Muscle layer of colon (tissue), 2 donors: ENCODE data around the gene CHST12.

Experiments used
- H3K27ac ChIP-seq: one replicate; pipeline ENCODE4 v1.7.0; 2013; ENCODE audit warnings: low read depth, mild to moderate bottlenecking, low read length, moderate library complexity
- H3K27me3 ChIP-seq, 2 donors: one replicate each; pipeline ENCODE4 v1.7.0; 2013; ENCODE audit warnings: low read length in 2 of 2, mild to moderate bottlenecking in 2 of 2; ENCODE audit not compliant: insufficient read depth in 2 of 2, control insufficient read depth in 1 of 2
- H3K36me3 ChIP-seq: one replicate; pipeline ENCODE4 v1.7.0; 2013; ENCODE audit warnings: mild to moderate bottlenecking, low read length; ENCODE audit not compliant: insufficient read depth
- H3K4me1 ChIP-seq: one replicate; pipeline ENCODE4 v1.7.0; 2013; ENCODE audit warnings: mild to moderate bottlenecking, low read length; ENCODE audit not compliant: insufficient read depth
- H3K4me3 ChIP-seq, 2 donors: one replicate each; pipeline ENCODE4 v1.7.0; 2013; ENCODE audit warnings: low read length in 2 of 2, low read depth in 1 of 2, mild to moderate bottlenecking in 1 of 2, moderate library complexity in 1 of 2
- H3K9ac ChIP-seq: one replicate; pipeline ENCODE4 v1.7.0; 2013; ENCODE audit warnings: low read length
- H3K9me3 ChIP-seq: one replicate; pipeline ENCODE4 v1.7.0; 2013; ENCODE audit warnings: mild to moderate bottlenecking, low read length
- donor health status: abdominal sarcoma.
- donor health status: Adenocarcinoma of cecum.

Gene CHST12

GRCh38 chr7:2441430-2442058 lies 38.1 kb downstream of the CHST12 start:
- H3K9me3 ChIP-seq: no peaks in the 10 kb centered on the region
- H3K4me1 ChIP-seq: peaks cover 5% of the 10 kb centered on the region
- H3K27ac ChIP-seq: no peak overlapping the region
- H3K4me3 ChIP-seq: no peak overlapping the region
- no peaks in the 10 kb centered on the region for H3K27me3 ChIP-seq
- no peak overlapping the region for H3K9ac ChIP-seq
- peaks cover 1% of the 10 kb centered on the region for H3K36me3 ChIP-seq

GRCh38 chr7:2443491-2443890 lies 40.1 kb downstream of the CHST12 start:
- Histone ChIP-seq H3K9ac (no peak overlapping the region), H3K4me1 (peaks cover 2% of the 10 kb centered on the region), H3K9me3 (no peaks in the 10 kb centered on the region), H3K27me3 (no peaks in the 10 kb centered on the region), H3K4me3 (no peak overlapping the region), H3K27ac (no peak overlapping the region), H3K36me3 (no peaks in the 10 kb centered on the region)

- Histone ChIP-seq H3K4me1 (no peaks in the 10 kb centered on the region), H3K36me3 (no peaks in the 10 kb centered on the region), H3K4me3 (no peak overlapping the region), H3K27ac (no peak overlapping the region), H3K27me3 (no peaks in the 10 kb centered on the region), H3K9me3 (no peaks in the 10 kb centered on the region), H3K9ac (no peak overlapping the region)
These were observed 41.1 kb downstream of the CHST12 start for GRCh38 chr7:2444476-2444875.

- H3K27ac ChIP-seq: no peak overlapping the region
- H3K36me3 ChIP-seq: no peaks in the 10 kb centered on the region
- H3K4me3 ChIP-seq: no peak overlapping the region
- H3K27me3 ChIP-seq: no peaks in the 10 kb centered on the region
- no peak overlapping the region for H3K9ac ChIP-seq
- no peaks in the 10 kb centered on the region for H3K4me1 ChIP-seq
- no peaks in the 10 kb centered on the region for H3K9me3 ChIP-seq
These were observed 41.6 kb downstream of the CHST12 start for GRCh38 chr7:2445047-2445446.

GRCh38 chr7:2445898-2446555 lies 42.6 kb downstream of the CHST12 start:
- Histone ChIP-seq H3K9ac (no peak overlapping the region), H3K27me3 (no peaks in the 10 kb centered on the region), H3K4me1 (no peaks in the 10 kb centered on the region), H3K36me3 (no peaks in the 10 kb centered on the region), H3K9me3 (no peaks in the 10 kb centered on the region), H3K27ac (no peak overlapping the region), H3K4me3 (no peak overlapping the region)

GRCh38 chr7:2446676-2447075 lies 43.3 kb downstream of the CHST12 start:
- H3K36me3 ChIP-seq: no peaks in the 10 kb centered on the region
- H3K4me3 ChIP-seq: no peak overlapping the region
- peaks cover 6% of the 10 kb centered on the region for H3K4me1 ChIP-seq
- H3K27ac ChIP-seq: no peak overlapping the region
- H3K27me3 ChIP-seq: no peaks in the 10 kb centered on the region
- no peak overlapping the region for H3K9ac ChIP-seq
- no peaks in the 10 kb centered on the region for H3K9me3 ChIP-seq

- H3K4me3 ChIP-seq: no peak overlapping the region
- peaks cover 8% of the 10 kb centered on the region for H3K4me1 ChIP-seq
- H3K27me3 ChIP-seq: no peaks in the 10 kb centered on the region
- H3K36me3 ChIP-seq: no peaks in the 10 kb centered on the region
- no peak overlapping the region for H3K9ac ChIP-seq
- no peak overlapping the region for H3K27ac ChIP-seq
- no peaks in the 10 kb centered on the region for H3K9me3 ChIP-seq
These were observed 47.0 kb downstream of the CHST12 start for GRCh38 chr7:2450198-2451107.

GRCh38 chr7:2451171-2452073 lies 48.0 kb downstream of the CHST12 start:
- Histone ChIP-seq H3K9ac (no peak overlapping the region), H3K27ac (no peak overlapping the region), H3K4me3 (peak overlapping the region; percentile 50 to 68), H3K36me3 (no peaks in the 10 kb centered on the region), H3K4me1 (peaks cover 8% of the 10 kb centered on the region), H3K27me3 (no peaks in the 10 kb centered on the region), H3K9me3 (no peaks in the 10 kb centered on the region)

- no peaks in the 10 kb centered on the region for H3K9me3 ChIP-seq
- no peak overlapping the region for H3K27ac ChIP-seq
- no peak overlapping the region for H3K9ac ChIP-seq
- no peaks in the 10 kb centered on the region for H3K36me3 ChIP-seq
- H3K4me3 ChIP-seq: peak overlapping the region; percentile 50 to 68
- no peaks in the 10 kb centered on the region for H3K27me3 ChIP-seq
- peaks cover 8% of the 10 kb centered on the region for H3K4me1 ChIP-seq
These were observed 48.7 kb downstream of the CHST12 start for GRCh38 chr7:2452074-2452507.

- no peak overlapping the region for H3K4me3 ChIP-seq
- H3K9me3 ChIP-seq: no peaks in the 10 kb centered on the region
- no peak overlapping the region for H3K27ac ChIP-seq
- no peaks in the 10 kb centered on the region for H3K36me3 ChIP-seq
- peaks cover 8% of the 10 kb centered on the region for H3K4me1 ChIP-seq
- no peak overlapping the region for H3K9ac ChIP-seq
- H3K27me3 ChIP-seq: no peaks in the 10 kb centered on the region
These were observed 49.3 kb downstream of the CHST12 start for GRCh38 chr7:2452643-2453270.
